WERI-Rb-1 (cell line): ENCODE data around the gene STMN1.

Experiments
- DNase-seq: peaks from one replicate; pipeline ENCODE4 v3.0.0-alpha.2; 2020
- H3K27ac ChIP-seq: fragments of 250-450 bp; sonication (Bioruptor Pico); 2 replicates; pipeline ENCODE4 v1.5.1; 2020; ENCODE audit warnings: mild to moderate bottlenecking, moderate library complexity
- H3K27me3 ChIP-seq: fragments of 250-450 bp; sonication (Bioruptor Pico); 2 replicates; pipeline ENCODE4 v1.5.1; 2021; ENCODE audit warnings: mild to moderate bottlenecking, low read depth, moderate library complexity; ENCODE audit not compliant: insufficient read depth, severe bottlenecking
- H3K36me3 ChIP-seq: fragments of 250-450 bp; sonication (Bioruptor Pico); 2 replicates; pipeline ENCODE4 v1.5.1; 2020; ENCODE audit warnings: mild to moderate bottlenecking, moderate library complexity
- H3K4me3 ChIP-seq: 2 replicates; pipeline ENCODE4 v1.5.1; 2011; ENCODE audit warnings: low read depth, mild to moderate bottlenecking, control low read depth, low read length
- H3K9me3 ChIP-seq: fragments of 250-450 bp; sonication (Bioruptor Pico); 2 replicates; pipeline ENCODE4 v1.5.1; 2021; ENCODE audit warnings: mild to moderate bottlenecking, moderate library complexity; ENCODE audit not compliant: severe bottlenecking
- CTCF ChIP-seq: IDR thresholded peaks from 2 replicates; pipeline ENCODE4 v1.5.1; 2011; ENCODE audit warnings: low read depth, mild to moderate bottlenecking, control low read depth, inconsistent platforms, low read length

Gene STMN1

GRCh38 chr1:25871086-25871703, 35.0 kb downstream of the STMN1 start:
- TF ChIP-seq CTCF, result no peak
- no peak for DNase-seq
- Histone ChIP-seq H3K27ac (no peak overlapping the region; the same call in 1 of the 2 replicates), H3K27me3 (no peaks in the 10 kb centered on the region), H3K36me3 (peaks cover 4% of the 10 kb centered on the region; the same call in 1 of the 2 replicates), H3K4me3 (no peak overlapping the region), H3K9me3 (no peaks in the 10 kb centered on the region)

- Histone ChIP-seq H3K36me3 (peaks cover 4% of the 10 kb centered on the region; the same call in 1 of the 2 replicates), H3K4me3 (no peak overlapping the region), H3K27me3 (no peaks in the 10 kb centered on the region), H3K27ac (no peak overlapping the region), H3K9me3 (no peaks in the 10 kb centered on the region)
- no peak for DNase-seq
- TF ChIP-seq CTCF, result no peak
Observed at GRCh38 chr1:25870614-25871013, 35.6 kb downstream of the STMN1 start.

- no peak for DNase-seq
Observed at GRCh38 chr1:25869909-25870606, 36.2 kb downstream of the STMN1 start.

GRCh38 chr1:25867210-25867991, 38.8 kb downstream of the STMN1 start:
- no peaks in the 10 kb centered on the region for H3K9me3 ChIP-seq
- peaks cover 17% of the 10 kb centered on the region for H3K36me3 ChIP-seq
- DNase-seq, result no peak
- H3K27ac ChIP-seq, result no peak overlapping the region
- H3K4me3 ChIP-seq, result no peak overlapping the region
- no peak for TF ChIP-seq CTCF
- H3K27me3 ChIP-seq, result no peaks in the 10 kb centered on the region

More at GRCh38 chr1:25869909-25870606, 36.2 kb downstream of the STMN1 start:
- H3K27me3 ChIP-seq, result no peaks in the 10 kb centered on the region
- no peaks in the 10 kb centered on the region for H3K9me3 ChIP-seq
- H3K36me3 ChIP-seq, result peaks cover 4% of the 10 kb centered on the region; the same call in 1 of the 2 replicates
- no peak overlapping the region for H3K4me3 ChIP-seq
- no peak overlapping the region for H3K27ac ChIP-seq
- no peak for TF ChIP-seq CTCF

GRCh38 chr1:25866288-25866687, 39.9 kb downstream of the STMN1 start:
- Histone ChIP-seq H3K27me3 (no peaks in the 10 kb centered on the region), H3K36me3 (peaks cover 19% of the 10 kb centered on the region), H3K9me3 (no peaks in the 10 kb centered on the region), H3K27ac (no peak overlapping the region), H3K4me3 (no peak overlapping the region)
- TF ChIP-seq CTCF, result no peak
- no peak for DNase-seq
